K562 (cell line): ENCODE results near the gene CSTF1. TPM values are rescaled to one million over a fixed set of nuclear protein-coding genes. Genes with fewer than 3 reads are reported as not detected.

ENCODE experiments used
- ASH1L ChIP-seq: fragments of 450-650 bp; IDR thresholded peaks from 2 replicates; pipeline ENCODE4 v1.6.1; 2018; ENCODE audit warnings: borderline replicate concordance, mild to moderate bottlenecking, low read depth; ENCODE audit not compliant: partially characterized antibody
- CEBPG ChIP-seq, 3 experiments: fragments of 200-800 bp in 1 of 3; sonication (Bioruptor generic) in 1 of 3; sonication (generic) in 1 of 3; formaldehyde crosslinking in 1 of 3; IDR thresholded peaks in 2 of 3; conservative IDR thresholded peaks in 1 of 3; 2 replicates each; pipeline versions ENCODE4 v1.6.1 to v1.8.0; 2016 to 2022; ENCODE audit warnings: missing compliant biosample characterization in 2 of 3, missing genetic modification characterization in 2 of 3, mild to moderate bottlenecking in 1 of 3, missing genetic modification reagents in 1 of 3
- CSDE1 ChIP-seq, 2 experiments: fragments of 450-650 bp; IDR thresholded peaks; 2 replicates each; pipeline ENCODE4 v1.6.1; 2016; ENCODE audit warnings: mild to moderate bottlenecking in 1 of 2
- CTCFL ChIP-seq: IDR thresholded peaks from 2 replicates; pipeline ENCODE4 v1.6.1; 2011; ENCODE audit warnings: borderline replicate concordance, low read depth, mild to moderate bottlenecking, moderate library complexity, low read length; ENCODE audit not compliant: insufficient read depth, poor library complexity, severe bottlenecking
- HMG20A ChIP-seq: fragments of 450-650 bp; formaldehyde crosslinking; conservative IDR thresholded peaks from 2 replicates; pipeline ENCODE4 v1.4.0; 2020; ENCODE audit warnings: mild to moderate bottlenecking, mixed read lengths
- TCF7 ChIP-seq: sonication (generic); IDR thresholded peaks from 2 replicates; pipeline ENCODE4 v1.6.1; 2016; ENCODE audit warnings: antibody characterized with exemption, borderline replicate concordance
- TCF7L2 ChIP-seq: fragments of 150-350 bp; IDR thresholded peaks from 2 replicates; pipeline ENCODE4 v1.6.1; 2016; ENCODE audit warnings: low read depth, mild to moderate bottlenecking, low read length, moderate library complexity
- polyA plus RNA-seq, 8 experiments: library from polyadenylated mRNA; depleted of rRNA in 4 of 8; stranded (reverse) in 5 of 8; unstranded in 3 of 8; fragments of >200 nt; fragmentation: Nextera tagmentation in 2 of 8; fragmentation: Illumina TruSeq in 1 of 8; extraction: Ambion mirVana in 2 of 8; extraction: Trizol in 1 of 8; gene quantifications; 2 replicates each; pipeline versions ENCODE4 v1.2.1 to v1.2.3, GENCODE V29; 2011 to 2014; ENCODE audit warnings: inconsistent platforms in 1 of 8, missing spikeins in 1 of 8
- total RNA-seq, 7 experiments: library from RNA; depleted of rRNA in 6 of 7; stranded (reverse); fragments of >200 nt in 6 of 7; fragmentation: Illumina TruSeq in 2 of 7; extraction: Trizol in 2 of 7; gene quantifications; 2 replicates each; pipeline versions ENCODE4 v1.2.1 to v1.2.3, GENCODE V29; 2011 to 2021; ENCODE audit warnings: low replicate concordance in 1 of 7
- TF ChIP-seq, protein P1 (sequence below): fragments of 450-650 bp; IDR thresholded peaks from 2 replicates; pipeline ENCODE4 v1.6.1; 2016; ENCODE audit warnings: mild to moderate bottlenecking, moderate library complexity
- TF ChIP-seq, protein P2 (sequence below): fragments of 150-350 bp; conservative IDR thresholded peaks from 2 replicates; pipeline ENCODE4 v1.6.1; 2014; ENCODE audit warnings: low read length

The CSTF1 gene
- total and polyA plus RNA-seq, 9 of the 15 experiments (the other 6 are each of a cell fraction or from before 2014, with no cell fraction given) = 30.8 to 110 (median 53.4) TPM

GRCh38 chr20:56392132-56392880 lies at the start of gene CSTF1, which contains the start of gene AURKA (continued):
- peak; percentile 98 for TF ChIP-seq CEBPG (CRISPR knock-in tag; IDR thresholded peaks at IDR 0.05)
- peak; percentile 89 to 97 for TF ChIP-seq CEBPG (tag; conservative IDR thresholded peaks at IDR 0.05 in 1 of 2, IDR thresholded peaks at IDR 0.05 in 1 of 2)
- TF ChIP-seq CSDE1 (IDR thresholded peaks at IDR 0.05) = 0 out of 4 replicates have a peak, but pooled peaks of 1 of the 2 experiments have one; percentile 17
- TF ChIP-seq CTCFL = no peak
- no peak for TF ChIP-seq HMG20A
- TF ChIP-seq ASH1L = peak; percentile 88
- peak; percentile 84 for TF ChIP-seq TCF7
- no peak for TF ChIP-seq TCF7L2
- TF ChIP-seq, protein P1, sequence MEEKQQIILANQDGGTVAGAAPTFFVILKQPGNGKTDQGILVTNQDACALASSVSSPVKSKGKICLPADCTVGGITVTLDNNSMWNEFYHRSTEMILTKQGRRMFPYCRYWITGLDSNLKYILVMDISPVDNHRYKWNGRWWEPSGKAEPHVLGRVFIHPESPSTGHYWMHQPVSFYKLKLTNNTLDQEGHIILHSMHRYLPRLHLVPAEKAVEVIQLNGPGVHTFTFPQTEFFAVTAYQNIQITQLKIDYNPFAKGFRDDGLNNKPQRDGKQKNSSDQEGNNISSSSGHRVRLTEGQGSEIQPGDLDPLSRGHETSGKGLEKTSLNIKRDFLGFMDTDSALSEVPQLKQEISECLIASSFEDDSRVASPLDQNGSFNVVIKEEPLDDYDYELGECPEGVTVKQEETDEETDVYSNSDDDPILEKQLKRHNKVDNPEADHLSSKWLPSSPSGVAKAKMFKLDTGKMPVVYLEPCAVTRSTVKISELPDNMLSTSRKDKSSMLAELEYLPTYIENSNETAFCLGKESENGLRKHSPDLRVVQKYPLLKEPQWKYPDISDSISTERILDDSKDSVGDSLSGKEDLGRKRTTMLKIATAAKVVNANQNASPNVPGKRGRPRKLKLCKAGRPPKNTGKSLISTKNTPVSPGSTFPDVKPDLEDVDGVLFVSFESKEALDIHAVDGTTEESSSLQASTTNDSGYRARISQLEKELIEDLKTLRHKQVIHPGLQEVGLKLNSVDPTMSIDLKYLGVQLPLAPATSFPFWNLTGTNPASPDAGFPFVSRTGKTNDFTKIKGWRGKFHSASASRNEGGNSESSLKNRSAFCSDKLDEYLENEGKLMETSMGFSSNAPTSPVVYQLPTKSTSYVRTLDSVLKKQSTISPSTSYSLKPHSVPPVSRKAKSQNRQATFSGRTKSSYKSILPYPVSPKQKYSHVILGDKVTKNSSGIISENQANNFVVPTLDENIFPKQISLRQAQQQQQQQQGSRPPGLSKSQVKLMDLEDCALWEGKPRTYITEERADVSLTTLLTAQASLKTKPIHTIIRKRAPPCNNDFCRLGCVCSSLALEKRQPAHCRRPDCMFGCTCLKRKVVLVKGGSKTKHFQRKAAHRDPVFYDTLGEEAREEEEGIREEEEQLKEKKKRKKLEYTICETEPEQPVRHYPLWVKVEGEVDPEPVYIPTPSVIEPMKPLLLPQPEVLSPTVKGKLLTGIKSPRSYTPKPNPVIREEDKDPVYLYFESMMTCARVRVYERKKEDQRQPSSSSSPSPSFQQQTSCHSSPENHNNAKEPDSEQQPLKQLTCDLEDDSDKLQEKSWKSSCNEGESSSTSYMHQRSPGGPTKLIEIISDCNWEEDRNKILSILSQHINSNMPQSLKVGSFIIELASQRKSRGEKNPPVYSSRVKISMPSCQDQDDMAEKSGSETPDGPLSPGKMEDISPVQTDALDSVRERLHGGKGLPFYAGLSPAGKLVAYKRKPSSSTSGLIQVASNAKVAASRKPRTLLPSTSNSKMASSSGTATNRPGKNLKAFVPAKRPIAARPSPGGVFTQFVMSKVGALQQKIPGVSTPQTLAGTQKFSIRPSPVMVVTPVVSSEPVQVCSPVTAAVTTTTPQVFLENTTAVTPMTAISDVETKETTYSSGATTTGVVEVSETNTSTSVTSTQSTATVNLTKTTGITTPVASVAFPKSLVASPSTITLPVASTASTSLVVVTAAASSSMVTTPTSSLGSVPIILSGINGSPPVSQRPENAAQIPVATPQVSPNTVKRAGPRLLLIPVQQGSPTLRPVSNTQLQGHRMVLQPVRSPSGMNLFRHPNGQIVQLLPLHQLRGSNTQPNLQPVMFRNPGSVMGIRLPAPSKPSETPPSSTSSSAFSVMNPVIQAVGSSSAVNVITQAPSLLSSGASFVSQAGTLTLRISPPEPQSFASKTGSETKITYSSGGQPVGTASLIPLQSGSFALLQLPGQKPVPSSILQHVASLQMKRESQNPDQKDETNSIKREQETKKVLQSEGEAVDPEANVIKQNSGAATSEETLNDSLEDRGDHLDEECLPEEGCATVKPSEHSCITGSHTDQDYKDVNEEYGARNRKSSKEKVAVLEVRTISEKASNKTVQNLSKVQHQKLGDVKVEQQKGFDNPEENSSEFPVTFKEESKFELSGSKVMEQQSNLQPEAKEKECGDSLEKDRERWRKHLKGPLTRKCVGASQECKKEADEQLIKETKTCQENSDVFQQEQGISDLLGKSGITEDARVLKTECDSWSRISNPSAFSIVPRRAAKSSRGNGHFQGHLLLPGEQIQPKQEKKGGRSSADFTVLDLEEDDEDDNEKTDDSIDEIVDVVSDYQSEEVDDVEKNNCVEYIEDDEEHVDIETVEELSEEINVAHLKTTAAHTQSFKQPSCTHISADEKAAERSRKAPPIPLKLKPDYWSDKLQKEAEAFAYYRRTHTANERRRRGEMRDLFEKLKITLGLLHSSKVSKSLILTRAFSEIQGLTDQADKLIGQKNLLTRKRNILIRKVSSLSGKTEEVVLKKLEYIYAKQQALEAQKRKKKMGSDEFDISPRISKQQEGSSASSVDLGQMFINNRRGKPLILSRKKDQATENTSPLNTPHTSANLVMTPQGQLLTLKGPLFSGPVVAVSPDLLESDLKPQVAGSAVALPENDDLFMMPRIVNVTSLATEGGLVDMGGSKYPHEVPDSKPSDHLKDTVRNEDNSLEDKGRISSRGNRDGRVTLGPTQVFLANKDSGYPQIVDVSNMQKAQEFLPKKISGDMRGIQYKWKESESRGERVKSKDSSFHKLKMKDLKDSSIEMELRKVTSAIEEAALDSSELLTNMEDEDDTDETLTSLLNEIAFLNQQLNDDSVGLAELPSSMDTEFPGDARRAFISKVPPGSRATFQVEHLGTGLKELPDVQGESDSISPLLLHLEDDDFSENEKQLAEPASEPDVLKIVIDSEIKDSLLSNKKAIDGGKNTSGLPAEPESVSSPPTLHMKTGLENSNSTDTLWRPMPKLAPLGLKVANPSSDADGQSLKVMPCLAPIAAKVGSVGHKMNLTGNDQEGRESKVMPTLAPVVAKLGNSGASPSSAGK = peak; percentile 62
- TF ChIP-seq, protein P2, sequence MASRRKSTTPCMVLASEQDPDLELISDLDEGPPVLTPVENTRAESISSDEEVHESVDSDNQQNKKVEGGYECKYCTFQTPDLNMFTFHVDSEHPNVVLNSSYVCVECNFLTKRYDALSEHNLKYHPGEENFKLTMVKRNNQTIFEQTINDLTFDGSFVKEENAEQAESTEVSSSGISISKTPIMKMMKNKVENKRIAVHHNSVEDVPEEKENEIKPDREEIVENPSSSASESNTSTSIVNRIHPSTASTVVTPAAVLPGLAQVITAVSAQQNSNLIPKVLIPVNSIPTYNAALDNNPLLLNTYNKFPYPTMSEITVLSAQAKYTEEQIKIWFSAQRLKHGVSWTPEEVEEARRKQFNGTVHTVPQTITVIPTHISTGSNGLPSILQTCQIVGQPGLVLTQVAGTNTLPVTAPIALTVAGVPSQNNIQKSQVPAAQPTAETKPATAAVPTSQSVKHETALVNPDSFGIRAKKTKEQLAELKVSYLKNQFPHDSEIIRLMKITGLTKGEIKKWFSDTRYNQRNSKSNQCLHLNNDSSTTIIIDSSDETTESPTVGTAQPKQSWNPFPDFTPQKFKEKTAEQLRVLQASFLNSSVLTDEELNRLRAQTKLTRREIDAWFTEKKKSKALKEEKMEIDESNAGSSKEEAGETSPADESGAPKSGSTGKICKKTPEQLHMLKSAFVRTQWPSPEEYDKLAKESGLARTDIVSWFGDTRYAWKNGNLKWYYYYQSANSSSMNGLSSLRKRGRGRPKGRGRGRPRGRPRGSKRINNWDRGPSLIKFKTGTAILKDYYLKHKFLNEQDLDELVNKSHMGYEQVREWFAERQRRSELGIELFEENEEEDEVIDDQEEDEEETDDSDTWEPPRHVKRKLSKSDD = peak; percentile 91; the same call in 1 of the 2 replicates
